GM19324 (cell line): ENCODE measurements around the gene SPACA6.
"Not testable (repeated sequence)": the region's sequence is repeated elsewhere in the genome, so short reads cannot be mapped to it uniquely, and the experiment has no call there.

ENCODE experiments used
- ATAC-seq: cut with Tn5 transposase; IDR thresholded peaks from one replicate; pipeline ENCODE4 v1.9.1; 2021; ENCODE audit warnings: mild to moderate bottlenecking, moderate library complexity; ENCODE audit not compliant: unreplicated experiment, low FRiP score

Gene SPACA6

DNA sequence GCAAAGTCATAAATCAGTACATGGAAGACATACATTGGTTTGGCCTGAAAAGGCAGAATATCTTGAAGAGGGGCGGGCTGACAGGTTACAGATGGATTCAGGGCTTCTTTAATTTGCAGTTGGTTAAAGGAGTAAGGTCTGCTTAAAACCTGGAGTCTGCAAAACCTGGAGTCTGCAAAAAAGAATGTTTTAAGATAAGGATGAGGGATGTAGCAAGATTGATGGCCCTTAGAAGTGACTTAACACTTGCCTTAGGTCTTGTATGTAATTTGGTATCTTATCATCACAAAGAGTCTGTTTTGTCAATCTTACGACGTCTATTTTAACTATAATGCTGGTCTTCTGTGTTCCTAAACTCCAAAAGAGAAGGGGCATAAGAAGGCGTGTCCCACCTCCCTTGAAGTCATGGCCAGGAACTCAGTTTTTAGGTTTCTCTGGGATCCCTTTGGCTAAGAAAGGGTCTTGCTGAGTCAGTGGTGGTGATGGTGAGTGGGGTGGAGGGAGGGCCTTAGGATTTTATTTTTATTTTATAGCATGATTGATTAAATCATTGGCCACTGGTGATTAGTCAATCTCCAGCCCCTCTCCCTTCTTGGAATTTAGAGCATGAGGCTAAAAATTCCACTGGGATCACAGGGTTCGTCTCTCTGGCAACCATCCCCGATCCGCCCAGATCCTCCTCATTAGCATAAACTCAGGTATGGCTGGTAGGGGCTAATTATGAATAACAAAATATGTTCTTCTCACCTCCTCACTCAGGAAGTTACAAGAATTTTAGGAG, 40.8 kb downstream of the SPACA6 start:
- no peak for ATAC-seq

DNA sequence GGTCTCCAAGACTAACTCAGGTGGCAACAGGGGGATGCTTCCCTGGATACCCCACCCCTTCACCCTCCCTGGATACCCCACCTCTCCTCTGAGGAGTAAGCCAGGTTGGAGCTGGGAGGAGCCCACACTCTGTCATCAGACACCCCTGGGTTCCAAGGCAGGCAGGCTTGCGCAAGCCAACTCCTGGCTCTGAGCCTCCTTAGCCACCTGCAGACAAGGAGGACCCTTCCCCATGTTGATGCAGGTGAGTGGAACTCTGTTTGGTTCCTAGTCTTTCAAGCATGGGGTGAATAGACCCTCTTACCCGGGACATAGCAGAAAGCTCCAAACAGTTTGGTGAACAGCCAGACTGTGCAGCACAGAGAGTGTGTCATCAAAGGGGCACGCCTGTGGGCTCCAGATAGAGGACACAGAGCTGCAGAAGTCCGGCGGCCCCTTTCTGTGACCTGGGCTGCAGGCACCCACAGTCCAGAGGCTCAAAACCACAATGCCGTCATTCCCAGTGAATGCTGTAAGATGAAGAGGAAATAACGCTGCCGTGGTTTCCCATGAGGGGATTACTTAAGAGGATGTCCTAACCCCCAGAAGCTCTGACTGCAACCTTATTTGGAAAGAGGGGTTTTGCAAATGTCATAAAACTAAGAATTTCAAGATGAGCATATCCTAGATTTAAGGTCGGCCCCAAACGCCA, 42.8 kb downstream of the SPACA6 start:
- no peak for ATAC-seq

DNA sequence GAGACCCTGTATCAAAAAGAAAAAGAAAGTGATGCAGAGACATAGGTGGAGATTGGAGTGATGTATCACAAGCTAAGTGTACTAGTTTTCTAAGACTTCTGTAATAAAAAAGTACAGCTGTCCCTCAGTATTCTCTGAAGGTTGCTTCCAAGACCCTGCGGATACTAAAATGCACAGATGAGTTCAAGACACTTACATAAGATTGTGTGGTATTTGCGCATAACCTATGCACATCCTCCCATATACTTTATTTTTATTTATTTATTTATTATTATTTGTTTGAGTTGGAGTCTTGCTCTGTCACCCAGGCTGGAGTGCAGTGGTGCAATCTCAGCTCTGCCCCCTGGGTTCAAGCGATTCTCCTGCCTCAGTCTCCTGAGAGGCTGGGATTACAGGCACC, 44.3 kb downstream of the SPACA6 start:
- no peak for ATAC-seq

DNA sequence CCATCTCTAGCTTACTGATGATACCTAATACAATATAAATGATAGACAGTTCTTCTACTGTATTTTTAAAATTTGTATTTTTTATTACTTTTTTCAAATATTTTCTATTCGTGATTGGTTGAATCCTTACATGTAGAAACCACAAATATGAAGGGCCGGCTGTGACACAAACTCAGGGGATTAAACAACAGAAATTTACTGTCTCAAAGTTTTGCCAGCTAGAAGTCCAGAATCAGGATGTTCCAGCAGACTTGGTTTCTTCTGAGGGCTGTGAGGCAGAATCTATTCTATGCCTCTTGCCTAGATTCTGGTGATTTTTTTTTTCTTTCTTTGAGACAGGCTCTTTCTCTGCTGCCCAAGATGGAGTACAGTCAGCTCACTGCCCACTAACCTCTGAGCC, 44.8 kb downstream of the SPACA6 start:
- ATAC-seq = no peak

DNA sequence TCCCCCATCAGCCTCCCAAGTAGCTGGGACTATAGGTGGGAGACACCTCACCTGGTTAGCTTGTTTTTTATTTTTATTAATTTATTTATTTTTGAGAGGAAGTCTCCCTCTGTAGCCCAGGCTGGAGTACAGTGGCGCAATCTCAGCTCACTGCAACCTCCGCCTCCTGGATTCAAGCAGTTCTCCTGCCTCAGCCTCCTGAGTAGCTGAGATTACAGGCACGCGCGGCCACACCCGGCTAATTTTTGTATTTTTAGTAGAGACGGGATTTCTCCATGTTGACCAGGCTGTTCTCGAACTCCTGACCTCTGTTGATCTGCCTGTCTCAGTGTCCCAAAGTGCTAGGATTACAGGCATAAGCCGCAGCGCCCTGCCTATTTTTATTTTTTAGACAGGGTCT, 45.4 kb downstream of the SPACA6 start:
- ATAC-seq = not testable (repeated sequence)

DNA sequence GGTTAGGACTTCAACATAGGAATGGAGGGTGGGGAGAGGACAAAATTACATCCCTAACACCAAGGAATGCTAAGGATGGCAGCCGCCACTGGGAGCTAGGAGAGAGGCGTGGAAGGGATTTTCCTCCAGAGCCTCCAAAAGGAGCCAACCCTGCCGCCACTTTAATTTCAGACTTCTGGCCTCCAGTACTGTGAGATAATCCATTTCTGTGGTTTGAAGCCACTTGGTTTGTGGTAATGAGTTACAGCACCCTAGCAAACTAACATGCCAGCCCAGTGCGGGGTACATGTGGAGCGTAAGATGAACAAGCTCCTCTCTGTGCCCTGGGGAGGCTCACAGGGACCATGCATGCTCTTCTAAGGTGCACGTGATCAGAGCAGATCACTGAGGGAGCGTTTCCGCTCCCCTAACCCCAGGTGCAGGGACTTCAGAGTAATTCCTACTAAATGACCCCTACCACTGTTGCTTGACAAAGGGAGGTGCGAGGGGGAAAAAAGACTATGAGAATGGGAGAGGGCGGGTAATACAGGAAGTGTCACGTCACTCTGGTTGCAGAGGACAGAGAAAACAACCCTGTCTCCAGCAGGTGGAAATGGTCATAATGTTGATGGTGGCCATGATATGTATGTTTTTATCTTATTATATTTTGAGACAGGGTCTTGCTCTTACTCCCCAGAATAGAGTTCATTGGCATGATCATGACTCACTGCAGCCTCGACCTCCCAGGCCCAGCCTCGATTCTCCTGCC, 46.5 kb downstream of the SPACA6 start:
- no peak for ATAC-seq

DNA sequence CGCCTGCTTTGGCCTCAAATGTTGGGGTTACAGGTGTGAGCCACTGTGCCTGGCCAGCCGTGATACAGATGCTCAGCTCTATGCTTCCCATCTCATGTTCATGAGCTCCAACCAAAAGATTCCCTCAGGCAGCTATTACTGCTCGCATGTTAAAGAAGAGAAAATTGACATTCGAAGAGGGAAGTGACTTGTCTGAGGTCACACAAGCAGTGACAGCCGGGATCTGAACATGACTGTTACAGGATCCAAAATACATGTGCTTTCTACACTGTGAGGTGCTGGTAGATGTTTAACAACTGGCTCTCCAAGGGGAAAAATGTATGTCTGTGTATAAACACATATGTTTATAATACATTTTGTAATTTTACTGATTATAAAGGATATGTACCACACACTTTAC, 47.2 kb downstream of the SPACA6 start:
- ATAC-seq = no peak

DNA sequence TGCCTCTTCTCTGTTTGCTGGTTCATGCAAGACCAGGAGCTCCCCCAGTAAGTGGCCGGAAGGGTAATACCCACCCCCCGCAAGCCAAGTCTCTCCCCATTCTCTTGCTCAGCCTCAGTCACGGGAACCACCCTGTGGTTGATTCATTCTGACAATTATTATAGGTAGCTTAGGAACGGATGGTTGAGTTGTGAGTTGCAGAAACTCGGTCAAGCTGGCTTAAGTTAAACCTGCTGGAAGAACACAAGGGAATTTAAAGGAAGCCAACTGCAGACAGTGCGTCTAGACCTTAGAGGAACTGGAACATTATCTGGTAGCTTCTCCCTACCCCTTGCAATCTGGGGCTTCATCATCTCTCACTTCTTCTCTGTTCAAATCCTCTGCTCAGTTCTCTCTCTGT, 49.7 kb downstream of the SPACA6 start:
- ATAC-seq = no peak

DNA sequence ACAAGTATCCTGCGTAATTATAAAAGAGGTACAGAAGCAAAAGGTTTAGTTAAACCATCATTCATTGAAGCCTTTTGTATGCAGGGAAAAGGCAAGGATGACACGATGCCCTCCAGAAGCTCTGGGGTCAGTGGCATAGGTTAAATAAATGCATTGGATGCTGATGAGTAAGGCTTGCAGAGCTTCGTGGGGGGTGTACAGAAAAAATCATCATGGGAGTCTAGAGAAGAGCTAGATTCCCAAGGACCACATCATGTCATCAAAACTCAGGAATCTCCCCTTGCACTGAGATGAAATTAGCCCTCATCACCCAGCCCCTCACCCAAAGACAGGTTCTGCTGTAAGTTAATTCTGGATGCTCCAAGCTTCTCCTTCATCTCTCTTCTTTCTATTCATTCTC, 50.3 kb downstream of the SPACA6 start:
- no peak for ATAC-seq

DNA sequence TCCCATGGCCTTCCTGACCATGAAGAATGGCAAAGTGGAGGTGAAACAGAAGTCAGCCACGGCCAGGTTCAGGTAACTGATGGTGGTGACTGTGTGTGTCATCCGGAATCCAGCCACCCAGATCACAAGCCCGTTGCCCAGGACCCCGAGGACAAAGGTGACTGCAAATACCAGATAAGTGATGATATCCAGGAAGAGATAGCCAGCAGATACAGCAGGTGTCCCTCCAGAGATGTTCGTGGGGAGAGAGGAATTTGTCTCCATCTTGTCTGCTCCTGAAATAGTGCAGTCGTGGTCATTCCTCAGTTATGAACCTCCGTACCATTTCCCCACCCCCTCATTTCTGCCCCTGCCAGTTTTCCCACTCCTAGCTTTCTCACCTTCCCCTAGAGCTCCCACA, 53.6 kb downstream of the SPACA6 start:
- ATAC-seq = no peak

DNA sequence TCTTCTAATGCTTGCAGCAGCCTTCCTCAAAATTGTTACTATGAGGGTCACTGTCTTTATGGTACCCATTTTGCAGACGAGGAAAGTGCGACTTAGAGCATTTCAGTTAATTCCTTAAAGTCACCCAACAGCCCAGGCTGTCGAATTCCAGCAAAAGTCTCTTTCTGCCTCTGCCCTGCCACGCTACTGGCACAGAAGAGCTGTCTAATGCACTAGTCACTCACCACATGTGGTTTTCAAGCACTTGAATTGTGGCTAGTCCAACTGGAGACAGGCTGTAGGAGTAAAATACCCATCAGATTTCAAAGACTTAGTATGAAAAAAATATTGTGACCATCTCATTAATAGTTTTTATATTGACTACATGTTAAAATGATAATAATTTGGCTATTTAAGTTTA, 56.8 kb downstream of the SPACA6 start:
- ATAC-seq = no peak

DNA sequence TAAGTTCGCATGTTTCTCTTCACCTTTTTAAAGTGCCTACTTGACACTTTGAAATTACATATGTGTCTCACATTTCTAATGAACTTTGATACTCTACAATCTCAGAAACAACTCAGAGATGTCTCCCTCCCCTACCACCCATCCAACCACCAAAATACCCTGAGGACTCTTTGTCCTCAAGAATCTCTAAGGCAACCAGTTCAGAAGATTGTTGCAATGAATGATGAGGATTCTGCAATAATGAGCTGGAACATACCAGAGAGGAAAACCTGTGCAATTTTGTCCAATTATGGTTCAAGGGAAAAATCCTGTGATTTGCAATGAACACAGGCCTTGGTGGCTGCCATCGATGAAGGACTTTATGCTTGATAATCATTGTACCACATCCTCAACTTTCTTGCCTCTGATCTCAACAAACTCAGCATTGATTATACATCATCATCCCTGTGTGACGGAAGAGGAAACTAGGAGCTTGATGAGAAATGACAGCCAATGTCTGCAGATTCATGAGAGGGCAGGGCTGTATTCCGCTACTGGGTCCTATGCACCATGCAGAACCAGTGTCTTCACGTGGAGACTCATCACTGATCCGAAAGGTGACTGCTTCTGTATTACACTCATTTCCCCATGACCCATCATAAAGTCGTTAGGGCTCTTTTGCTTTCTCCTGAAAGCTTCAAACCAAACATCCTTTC, 57.4 kb downstream of the SPACA6 start:
- ATAC-seq = no peak

DNA sequence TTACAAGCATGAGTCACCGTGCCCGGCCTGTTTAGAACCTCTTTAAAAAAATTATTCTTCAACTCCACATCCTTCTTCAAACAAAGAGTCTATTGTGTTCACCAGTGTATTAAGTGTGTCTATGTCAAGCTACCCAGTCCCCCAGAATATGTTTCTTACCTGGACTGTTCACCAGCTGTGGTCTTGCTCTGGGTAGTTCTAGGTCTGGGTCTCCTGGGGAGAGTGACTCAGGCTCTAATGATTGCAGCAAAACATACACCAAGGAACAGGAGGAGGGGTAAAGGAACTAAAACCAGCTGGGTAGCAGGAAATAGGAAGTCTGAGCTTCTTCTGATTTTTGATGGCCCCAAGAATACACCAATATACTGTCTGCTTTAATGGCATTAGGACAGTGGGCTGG, 58.5 kb downstream of the SPACA6 start, which contains the start of gene FPR1:
TSS of gene FPR1 (minus strand) at position 224 of the 400 bp plus-strand sequence. CDS start 4,884 bp downstream, outside the sequence.
- ATAC-seq = no peak

DNA sequence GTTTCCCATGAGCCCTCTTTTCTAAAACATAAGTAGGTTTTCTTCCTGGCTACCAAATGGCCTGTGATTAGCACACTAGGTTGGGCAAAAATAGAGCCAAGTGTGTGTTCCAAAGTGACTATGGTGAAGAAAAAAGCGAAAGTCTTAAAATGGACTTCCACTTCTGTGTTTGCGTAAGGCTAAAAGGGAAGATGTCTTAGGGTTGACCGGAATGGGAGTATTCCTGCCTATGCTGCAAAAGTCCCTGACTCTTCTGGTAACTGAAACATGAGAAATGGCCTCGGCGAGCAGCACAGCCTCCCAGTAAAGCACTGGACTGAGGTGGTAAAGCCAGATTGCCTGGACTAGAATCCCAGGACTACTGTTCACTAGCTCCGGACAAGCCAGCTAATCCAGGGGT, 61.0 kb downstream of the SPACA6 start:
- no peak for ATAC-seq

DNA sequence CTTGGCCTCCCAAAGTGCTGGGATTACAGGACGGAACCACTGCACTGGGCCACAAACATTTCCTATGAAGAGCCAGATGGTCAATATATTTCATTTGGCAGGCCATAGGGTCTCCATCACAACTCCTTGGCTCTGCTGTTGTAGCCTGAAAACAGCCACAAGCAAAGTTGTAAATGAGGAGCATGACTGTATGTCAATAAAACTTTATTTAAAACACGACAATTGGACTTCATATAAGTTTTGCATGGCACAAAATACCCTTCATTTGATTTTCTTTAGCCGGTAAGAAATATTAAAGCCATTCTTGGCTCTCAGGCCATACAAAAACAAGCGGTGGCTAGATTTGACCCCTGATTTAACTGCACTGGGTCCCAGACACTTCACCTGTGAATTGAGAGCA, 61.6 kb downstream of the SPACA6 start:
- ATAC-seq = no peak
